Retina (tissue), 1 donor: ENCODE data around the gene CDC45.
A peak's percentile ranks its signal among the peaks of the same experiment; 100 is the strongest.
"Not testable (repeated sequence)": the region's sequence is repeated elsewhere in the genome, so short reads cannot be mapped to it uniquely, and the experiment has no call there.

Experiments
- DNase-seq: peaks from one replicate; pipeline ENCODE4 v3.0.0-alpha.2; 2016

The CDC45 gene

GRCh38 chr22:19517171-19517500 is 37.4 kb downstream of the CDC45 start:
- no peak for DNase-seq

DNA sequence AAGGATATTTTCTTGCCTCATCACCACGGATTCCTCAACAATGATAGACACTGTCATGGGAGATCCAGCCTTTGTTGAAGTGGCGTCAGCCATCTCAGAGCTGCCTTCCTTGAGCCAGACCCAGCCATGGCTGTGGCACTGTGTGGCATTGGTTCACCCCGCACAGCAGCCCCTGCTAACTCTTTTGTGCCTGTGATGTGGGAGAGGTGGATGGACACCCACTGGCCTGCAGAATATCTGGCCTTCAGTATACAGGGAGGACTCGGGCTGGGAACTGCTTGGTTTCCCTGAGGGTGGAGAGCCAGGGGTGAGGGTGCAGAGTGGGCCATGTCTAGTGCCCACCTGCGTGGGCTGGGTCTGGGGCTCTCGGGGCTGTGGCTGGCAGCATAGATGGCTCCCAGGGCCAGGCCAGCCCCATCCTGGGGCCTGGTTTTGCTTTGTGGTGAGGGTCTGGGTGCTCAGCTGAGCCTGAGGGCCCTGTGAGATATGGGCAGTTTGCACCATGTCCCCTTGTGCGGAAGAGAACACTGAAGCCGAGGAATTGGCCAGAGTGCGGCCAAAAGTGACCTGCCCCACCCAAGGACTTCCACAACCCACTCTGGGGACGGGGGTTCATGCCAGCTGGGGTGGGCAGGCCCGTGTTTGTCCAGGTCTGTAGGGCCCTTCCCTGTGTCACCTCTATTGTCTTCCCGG is 38.3 kb downstream of the CDC45 start:
- DNase-seq, result no peak

DNA sequence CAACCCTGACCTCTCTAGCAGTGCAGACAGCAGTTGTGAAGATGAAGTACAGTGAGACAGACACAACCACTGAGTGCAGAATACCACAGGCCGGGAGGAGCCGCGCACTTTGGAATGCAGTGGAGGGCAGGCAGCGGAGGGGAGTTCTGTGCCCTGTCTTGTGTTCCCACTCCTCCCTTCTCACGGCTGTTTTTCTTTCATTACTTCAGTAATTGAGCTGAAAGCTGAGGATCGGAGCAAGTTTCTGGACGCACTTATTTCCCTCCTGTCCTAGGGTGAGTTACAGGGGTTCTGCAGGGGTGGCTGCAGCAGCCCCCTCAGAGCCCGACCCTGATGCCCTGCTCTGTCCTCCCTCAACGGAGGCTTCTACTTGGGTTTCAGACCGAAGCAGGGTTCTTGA is 38.9 kb downstream of the CDC45 start:
- no peak for DNase-seq

DNA sequence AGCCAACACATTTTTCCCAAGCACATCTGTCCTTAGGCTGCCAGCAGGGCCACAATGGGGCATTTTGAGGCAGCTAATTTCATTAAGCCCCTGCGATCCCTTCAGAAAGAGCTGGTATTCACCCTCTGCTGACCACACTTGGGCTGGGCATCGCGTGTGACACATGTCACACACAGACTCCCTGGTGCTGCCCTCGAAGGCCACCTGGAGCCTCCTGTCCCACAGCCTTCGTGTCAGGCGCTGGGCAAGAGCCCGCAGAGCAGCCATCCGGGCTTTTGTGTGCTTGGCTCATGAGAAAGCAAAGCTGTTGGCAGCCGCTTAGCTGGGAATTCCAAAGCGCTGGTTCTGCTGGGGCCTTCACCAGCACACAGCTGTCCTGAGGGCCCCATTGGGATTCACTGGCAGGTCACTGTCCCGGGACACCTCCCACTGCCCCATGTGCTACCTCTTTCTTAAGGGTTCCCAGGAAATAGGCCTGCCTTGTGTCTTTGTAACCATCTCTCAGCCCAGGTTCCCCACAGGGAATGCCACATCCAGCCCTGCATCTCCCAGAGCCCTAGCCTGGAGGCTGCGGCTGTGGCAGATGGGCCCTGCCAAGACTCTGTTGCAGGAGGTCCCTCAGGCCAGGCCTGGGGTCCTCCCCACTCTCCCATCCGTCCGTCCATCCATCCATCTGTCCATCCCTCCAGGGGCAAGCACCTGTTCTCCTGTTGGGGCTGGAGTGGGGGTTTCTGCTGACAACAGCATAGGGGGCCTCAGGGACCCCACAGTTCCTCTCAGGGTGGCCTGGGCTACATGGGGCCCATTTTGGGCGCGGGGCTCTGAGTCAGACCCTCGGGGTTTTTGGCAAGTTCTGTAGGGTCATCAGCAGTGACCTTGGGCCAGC is 39.6 kb downstream of the CDC45 start:
- no peak for DNase-seq

DNA sequence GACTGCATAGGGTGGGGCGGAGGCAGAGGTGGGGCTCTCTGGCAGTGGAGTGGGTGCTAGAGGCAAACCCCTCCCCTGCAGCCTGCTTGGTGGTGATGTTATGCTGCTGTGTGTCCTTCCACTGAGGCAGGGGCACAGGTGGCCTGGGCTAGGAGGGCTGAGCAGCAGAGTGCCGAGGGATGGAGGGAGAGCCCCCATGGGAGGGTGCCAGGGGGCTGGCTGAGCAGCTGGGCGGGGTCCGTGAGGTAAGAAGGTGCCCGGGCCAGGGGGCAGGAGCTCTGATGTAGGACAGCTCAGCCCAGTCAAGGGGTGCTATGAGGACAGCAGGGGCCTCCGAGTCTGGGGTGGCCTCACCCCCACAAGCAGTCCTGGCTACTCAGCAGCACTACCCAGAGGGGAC is 40.3 kb downstream of the CDC45 start:
- DNase-seq, result no peak

- DNase-seq, result no peak
Observed at GRCh38 chr22:19520566-19521305, 41.0 kb downstream of the CDC45 start.

DNA sequence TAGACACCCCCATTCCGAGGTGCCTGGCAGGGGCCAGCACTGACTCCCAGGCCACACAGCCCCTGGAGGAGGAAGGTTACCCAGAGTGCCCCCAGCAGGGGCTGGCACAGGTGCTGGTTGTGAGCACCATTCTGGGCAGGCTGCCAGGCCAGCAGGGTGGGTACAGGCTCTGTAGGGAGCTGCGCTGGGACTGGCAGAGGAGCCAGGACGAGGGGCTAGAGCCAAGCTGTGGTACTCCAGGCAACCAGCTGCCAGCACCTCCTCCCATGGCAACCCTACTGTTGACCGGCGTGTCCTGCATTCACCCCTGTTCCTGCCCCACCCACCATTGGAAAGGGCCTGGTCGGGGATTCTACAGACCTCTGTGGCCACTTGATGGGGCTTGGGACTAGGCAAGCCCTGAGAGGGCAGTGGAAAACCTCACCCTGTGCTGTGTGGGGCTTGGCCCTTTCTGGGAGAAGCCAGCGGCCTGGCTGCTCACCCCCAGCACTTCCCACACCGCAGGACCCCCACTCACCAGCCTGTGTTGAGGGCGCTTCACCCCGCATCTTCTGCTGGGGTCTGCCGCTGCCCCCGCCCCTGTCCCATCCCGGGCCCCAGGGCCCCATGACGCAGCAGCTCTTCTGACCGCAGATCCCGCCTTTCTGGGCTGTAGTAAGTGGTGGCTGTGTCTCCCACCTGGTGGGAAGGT is 42.6 kb downstream of the CDC45 start:
- DNase-seq, result no peak

DNA sequence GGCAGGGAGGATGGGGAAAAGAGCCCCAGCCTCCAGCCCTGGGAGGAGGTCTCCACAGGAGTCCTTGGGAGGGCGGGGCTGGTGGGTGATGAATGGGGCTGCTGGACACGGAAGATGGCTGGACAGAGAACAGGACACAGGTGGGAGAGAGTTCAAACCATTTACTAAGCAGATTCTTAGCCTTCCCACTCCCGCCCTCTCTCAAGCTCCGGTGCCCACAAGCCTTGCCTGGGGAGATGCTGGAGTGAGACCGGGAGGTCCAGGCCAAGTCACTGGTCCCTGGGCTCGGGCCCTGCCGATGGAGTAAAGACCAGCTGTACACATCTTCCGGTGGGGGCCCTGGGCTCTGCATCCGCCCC is 43.1 kb downstream of the CDC45 start:
- no peak for DNase-seq

- peak; percentile 86 for DNase-seq
Observed at GRCh38 chr22:19523240-19524169, 43.8 kb downstream of the CDC45 start.

DNA sequence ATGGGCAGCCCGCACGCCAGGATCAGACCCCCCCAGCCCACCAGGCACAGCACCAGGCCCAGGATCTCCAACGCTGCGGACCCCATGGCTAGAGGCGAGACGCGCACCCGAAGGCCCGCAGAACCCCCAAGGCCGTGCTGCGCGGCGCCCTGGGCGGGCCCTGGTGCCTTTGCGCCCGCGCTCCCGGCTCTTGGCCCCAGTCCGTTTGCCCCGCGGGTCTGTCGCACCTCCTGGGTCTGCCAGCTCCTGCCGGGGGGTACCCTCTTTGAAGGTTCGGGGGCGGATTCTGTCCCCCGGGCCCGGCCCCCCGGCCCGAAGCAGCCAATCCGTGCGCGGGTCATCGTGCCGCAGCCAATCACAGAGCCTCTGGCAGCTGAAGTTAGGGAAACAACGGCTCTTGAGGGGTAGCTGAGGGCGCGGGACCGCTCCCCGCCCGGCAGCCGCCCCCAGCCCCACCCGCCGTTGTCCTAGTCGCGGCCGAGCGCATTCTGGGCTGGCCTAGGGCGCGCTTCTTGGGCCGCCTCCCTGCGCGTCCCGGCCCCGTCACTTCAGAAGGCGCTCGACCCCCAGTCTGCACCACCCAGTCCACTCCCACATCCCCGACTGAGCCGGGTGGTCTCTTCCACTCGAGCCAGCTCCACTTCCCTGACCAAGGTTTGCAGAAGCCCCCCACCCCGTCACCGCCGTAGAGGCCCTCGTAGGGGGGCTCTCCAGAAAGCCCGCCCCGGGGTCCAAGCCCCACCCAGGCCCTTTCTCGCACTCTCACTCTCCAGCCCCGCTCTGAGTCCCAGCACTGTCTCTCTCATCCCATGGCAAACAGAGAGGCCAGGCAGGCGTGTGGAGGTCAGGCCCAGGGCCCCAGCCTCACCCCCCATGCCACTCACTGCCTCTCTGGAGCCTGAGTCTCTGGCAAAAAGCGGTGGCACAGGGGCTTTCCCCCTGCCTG is 44.7 kb downstream of the CDC45 start, which contains the start of gene CLDN5:
CLDN5 (minus strand) TSS at position 241 of the 946 bp plus-strand sequence; CDS start at position 86, 155 bp downstream.
- peak; percentile 85 for DNase-seq

GRCh38 chr22:19525116-19525660 is 45.5 kb downstream of the CDC45 start:
- DNase-seq, result no peak

DNA sequence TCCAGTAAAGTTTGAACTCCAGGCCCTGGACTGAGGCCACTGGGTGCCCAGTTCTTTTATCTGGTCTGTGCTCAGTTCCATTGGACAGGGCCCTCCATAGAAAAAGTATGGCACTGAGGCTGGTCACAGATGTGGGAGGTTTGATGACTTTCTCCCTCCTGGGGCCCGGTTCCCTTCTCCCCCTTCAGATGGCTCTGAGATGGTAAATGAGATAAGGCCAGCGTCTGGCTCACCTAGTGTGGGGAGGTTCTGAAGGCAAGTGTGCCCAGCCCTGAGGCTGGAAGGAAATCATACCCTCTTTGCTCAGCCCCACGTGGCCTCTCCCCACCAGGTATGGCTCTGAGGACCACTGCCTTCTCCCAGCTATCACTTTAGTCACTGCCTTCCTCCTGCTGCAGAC is 45.9 kb downstream of the CDC45 start:
- no peak for DNase-seq

- no peak for DNase-seq
Observed at GRCh38 chr22:19526076-19526701, 46.5 kb downstream of the CDC45 start.

GRCh38 chr22:19526702-19527111 is 47.0 kb downstream of the CDC45 start:
- DNase-seq, result no peak

GRCh38 chr22:19527321-19527721 is 47.6 kb downstream of the CDC45 start:
- DNase-seq, result no peak

DNA sequence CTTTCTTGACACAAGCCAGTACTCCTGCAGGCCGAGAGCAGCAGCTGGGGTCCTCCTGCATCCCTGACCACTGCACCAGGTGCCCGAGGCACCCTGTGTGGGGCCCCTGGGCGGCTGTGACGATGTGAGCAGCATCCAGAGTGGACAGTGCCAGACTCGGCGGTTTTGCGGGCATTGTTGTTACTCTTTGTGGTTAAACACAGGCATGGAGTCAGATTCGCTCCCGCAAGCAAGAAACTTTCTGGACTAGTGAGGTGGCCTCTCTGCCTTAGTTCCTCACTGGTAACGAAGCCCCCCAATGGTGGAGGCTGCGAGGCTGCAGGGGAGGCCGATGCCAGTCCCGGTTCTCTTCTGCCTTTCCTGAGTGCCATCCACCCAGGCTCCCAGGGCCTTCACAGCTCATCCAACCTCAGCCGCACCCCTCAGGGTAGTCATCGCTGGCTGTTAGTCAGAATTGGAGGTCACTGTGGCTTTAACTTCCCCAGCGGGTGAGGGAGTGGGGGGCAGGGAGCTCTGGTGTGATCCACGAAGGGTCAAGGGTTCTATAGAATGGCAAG is 48.2 kb downstream of the CDC45 start:
- no peak for DNase-seq

DNA sequence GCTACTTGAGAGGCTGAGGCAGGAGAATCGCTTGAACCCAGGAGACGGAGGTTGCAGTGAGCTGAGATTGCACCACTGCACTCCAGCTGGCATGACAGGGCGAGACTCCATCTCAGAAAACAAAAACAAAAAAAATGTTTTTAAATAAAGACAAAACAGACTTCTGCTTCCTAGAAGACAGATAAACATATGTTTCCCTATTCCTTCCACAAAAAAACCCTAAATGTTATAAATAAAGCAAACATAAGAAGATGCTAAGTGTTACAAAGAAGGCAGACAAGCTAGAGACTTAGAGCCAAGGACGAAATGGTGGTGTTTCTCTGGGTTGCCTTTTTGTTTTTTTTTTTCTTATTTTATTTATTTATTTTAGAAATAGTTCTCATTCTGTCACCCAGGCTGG is 50.1 kb downstream of the CDC45 start:
- no peak for DNase-seq

DNA sequence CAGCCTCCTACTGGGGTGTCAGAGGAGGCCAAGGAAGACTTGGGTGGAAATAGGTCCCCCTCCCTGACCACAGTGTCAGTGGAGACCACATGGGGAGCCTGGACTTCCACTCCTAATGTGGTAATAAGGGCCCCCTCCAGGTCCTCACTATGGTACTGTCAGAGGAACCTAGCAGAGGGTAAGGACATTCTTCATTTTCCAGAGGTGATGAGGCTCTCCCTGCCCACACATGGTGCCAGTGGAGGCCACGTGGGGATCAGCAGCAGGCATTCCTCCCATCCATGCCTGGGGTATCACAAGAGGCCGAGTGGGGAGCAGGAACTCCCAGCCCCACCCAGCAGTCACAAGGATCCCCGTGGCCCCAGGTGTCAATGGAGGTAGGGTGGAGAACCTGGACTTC is 51.0 kb downstream of the CDC45 start:
- DNase-seq, result no peak

DNA sequence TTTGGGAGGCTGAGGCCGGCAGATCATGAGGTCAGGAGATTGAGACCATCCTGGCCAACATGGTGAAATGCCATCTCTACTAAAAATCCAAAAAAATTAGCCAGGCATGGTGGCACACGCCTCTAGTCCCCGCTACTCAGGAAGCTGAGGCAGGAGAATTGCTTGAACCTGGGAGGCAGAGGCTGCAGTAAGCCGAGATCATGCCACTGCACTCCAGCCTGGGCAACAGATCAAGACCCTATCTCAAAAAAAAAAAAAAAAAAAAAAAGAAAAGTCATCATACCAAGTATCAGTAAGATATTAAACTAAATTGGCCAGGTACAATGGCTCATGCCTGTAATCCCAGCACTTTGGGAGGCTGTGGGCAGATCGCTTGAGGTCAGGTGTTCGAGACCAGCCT is 51.6 kb downstream of the CDC45 start:
- DNase-seq, result not testable (repeated sequence)
